ENCODE data around the gene TENM4.

TENM4 gene

GRCh38 chr11:79336797-79337517 lies 103.9 kb downstream of the TENM4 start:
- DNase-seq: no peak

GRCh38 chr11:79335681-79336080 lies 105.1 kb downstream of the TENM4 start:
- no peak for DNase-seq

- DNase-seq: no peak
Observed at GRCh38 chr11:79333355-79333754, 107.5 kb downstream of the TENM4 start.

GRCh38 chr11:79332017-79332416 lies 108.8 kb downstream of the TENM4 start:
- DNase-seq: no peak

GRCh38 chr11:79331203-79331901 lies 109.5 kb downstream of the TENM4 start:
- no peak for DNase-seq

DNA sequence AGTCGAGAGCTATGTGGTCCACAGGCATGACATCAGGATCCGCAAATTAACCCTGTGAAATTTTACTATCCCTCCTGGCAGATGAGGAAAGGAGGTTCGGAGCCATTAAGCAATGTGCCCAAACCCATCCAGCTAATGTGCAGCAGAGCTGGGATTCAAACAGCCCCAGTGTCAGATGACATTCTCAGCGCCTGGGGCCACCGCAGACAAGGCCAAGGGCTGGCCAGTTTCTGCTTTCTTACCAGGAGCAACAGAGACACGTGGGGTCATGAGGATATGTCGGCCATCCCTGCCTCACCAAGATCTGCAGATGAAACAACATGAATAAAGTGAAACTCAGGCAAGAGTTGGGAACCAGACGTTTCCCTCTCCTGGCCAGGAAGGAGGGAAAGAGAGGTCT lies 110.2 kb downstream of the TENM4 start:
- DNase-seq: no peak

- DNase-seq: no peak
Observed at GRCh38 chr11:79329561-79329960, 111.3 kb downstream of the TENM4 start.

DNA sequence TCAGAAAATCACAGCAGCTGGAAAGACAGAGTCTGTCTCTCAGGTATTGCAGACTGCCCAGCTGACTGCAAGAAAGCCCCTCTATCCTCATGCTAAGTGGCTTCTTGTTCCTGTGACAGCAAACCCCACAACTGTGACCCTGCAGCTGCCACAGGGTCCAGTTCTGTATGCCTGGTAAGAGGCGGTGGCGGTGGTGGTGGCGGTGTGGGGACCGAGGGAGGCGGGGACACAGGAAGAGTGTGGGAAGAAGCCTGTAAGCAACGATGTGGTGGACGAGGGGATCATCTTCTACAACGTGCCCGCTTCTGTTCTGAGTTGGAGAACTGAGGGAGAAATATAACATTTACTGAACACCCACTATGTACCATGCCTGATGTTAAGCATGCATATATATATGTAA lies 112.4 kb downstream of the TENM4 start:
- DNase-seq: no peak

DNA sequence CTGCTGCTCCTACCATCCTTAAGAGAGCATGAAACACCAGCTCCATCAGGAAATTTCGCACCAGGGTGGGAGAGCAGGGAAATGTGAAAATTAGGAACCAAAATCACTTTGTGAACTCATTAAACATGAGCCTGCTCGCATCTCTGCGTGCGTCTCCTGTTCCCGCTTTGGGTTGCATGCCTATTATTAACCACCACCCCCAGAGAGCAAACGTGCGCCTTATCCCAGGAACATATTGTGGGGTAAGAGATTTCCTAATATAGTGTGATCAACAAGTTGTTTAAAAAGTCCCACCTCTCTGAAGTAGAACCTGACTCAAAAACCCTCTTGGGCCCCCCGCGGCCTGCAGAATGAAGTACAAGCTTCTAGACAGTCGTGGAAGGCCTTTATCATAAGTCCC lies 115.0 kb downstream of the TENM4 start:
- DNase-seq: no peak

- no peak for DNase-seq
Observed at GRCh38 chr11:79321263-79321662, 119.6 kb downstream of the TENM4 start.

DNA sequence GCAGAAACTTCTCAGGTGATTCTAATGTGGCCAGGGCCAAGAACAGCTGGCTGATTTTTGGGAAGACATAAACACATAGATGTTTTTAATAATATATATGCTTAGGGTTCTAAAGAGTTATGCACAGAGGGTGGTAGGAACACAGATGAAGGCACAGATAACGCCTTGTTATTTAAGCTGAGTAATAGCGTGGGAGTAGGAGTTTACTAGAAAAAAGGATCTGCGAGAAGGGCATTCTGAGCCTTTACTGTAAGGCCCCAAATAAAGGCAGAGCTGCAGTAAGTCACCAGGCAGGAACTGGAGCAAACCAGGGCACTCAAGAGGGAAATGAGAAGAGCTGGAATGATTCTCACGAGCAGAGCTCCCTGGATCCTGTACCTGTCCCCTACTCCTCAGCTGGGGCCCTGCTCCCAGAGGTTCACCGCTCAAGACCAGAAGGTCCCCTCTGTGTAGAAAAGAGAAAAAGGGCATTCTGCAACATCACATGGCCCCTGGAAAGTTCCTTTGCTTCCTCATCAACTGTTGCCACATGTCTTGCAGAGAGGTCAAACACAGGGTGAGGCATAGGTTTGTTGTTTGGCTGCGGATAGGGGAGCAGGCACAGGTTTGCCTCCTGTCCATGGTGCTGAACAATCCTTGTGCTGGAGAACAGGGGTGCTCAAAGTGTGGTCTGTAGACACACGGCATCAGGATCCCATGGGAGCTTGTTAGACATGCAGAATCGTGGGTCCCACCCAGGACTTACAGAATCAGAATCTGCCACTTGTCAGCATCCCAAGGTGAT lies 125.7 kb downstream of the TENM4 start:
- no peak for DNase-seq

DNA sequence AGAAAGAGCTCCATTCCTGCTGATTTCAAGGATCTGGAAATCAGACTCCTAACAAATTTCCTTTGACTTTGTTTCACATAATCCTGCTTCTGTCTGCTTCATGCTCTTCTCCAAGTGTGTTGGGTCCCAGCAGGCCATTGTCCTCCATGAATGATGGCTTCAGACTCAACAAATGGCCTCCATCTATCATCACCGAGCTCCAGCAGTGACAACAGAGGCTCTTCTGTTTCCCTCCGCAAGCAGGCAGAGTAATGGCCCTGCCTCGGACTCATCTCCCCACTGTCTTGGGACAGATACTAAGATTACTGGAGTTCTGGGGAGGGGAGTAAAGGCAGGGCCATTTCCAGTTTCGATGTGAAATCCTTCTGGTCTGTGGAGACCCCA lies 127.3 kb downstream of the TENM4 start:
- DNase-seq: no peak

DNA sequence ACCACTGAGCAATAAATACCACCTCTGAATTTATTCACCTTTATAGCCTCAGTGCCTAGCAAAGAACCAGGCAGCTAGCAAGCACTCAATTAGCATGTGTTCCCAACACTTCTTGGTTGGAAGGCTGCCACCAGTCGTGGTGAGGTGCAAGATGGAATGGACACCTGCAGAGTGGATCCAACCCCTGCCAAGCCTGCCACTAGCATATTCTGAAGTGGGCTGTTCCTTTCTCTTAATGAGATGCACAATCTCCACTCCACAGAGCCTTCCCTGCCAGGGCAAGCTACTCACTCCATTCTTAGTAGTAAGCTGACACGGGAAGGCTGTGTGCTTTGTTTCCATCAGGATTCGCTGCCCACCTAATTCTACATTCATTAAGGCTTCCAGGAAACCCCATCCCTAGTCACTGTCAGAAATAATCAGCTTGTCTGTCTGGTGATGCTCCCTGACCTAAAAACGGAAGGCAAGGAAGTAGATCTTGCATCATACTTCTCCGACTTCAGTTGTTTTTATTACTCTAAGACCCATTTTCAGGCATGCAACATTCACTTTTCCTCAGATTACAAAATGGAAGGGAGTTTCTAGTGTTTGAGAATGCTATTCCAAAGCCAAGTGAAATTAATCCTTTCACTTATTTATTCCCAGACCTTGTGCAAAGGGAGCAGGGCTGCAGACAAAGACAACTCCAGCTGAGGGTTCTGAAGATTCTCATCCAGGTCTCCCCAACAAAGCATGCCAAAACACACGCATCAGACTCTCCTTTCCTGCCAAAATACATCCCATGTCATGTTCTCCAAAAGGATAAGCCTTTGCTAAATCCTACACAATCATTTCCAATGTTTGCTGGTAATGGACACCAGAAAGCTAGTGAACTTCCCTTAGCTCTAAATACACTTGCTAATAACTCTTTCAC lies 128.0 kb downstream of the TENM4 start:
- DNase-seq: no peak

DNA sequence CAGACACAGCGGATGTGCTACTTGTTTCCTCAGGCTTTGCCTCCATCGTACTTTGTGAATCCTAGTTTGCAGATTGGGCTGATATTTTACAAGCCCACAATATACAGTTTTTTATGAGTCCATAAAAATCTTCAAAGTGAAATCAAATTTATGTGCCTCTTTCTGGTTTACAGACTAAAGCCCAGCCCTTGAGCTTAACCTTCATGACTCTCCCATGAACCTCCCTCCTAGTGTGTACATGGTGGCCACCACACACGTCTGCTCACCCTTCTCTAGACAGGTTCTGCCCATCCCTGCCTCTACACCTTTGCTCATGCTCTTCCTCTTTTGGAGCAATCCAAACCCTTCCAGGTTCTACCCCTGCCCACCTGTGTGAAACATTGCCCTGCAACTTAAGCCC lies 129.4 kb downstream of the TENM4 start:
- DNase-seq: no peak

- DNase-seq: no peak
Observed at GRCh38 chr11:79309407-79309806, 131.4 kb downstream of the TENM4 start.

DNA sequence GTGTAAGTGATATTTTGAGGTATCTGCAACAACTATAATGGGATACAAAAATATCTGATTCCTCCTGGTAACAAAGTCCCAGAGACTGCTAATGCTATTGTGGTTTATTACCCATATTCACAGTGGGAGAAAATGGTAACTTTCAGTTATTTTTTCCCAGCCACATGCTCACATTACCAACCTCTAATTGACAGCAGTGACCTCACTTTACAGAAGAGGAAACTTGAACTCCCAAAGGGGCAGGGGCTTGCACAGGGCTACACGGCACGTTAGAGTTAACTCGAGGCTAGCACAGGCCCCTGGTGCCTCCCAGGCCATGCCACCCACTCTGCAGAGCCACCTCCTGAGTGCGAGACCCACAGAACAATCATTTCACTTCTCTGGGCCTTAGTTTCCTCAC lies 132.4 kb downstream of the TENM4 start:
- no peak for DNase-seq

DNA sequence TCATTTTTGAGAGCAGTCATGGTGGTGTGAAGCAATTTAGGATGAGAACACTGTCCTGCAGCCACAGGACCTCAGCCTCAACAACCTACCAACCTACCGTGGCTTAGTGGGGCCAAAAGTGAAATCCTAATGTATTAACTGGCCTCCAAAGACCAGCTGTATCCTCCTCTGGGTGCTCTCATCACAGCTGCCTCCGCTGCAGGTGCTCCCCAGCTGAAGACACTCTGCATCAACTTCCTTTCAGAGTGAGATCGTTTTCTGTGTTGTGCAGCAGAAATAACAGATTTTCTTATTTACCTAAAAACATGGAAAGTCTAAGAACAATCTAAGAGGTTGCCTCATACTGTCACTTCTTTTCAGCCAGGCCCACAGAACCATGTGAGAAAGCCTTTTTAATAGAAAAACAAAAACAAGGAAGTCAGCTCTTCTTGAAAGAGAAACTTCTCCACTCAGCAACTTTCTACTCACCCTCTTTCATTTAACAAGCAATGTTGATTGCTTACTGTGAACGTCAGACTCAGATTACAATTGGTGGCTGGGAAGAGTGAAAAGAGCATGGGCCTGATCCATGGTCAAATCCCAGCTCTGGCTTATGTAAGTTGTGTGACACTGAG lies 136.1 kb downstream of the TENM4 start:
- no peak for DNase-seq

DNA sequence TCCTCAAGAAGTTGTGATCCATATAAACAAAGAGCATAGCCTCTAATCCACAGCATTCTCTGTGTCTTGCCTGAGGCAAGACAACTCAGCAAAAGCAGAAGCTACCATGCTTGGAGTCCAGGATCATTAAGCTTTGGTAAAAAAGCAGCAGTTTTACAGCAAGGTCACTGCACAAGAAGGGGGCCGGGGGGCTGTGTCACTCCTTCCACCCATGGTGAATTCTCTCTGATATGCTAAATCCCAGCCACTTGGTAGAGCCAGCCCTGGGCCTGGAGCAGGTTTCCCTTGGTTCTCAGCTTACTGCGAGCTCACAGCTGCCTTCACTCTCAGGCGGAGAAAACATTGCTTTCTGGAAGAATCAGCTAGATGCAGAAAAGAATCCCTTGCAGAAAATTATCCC lies 144.7 kb downstream of the TENM4 start:
- no peak for DNase-seq

DNA sequence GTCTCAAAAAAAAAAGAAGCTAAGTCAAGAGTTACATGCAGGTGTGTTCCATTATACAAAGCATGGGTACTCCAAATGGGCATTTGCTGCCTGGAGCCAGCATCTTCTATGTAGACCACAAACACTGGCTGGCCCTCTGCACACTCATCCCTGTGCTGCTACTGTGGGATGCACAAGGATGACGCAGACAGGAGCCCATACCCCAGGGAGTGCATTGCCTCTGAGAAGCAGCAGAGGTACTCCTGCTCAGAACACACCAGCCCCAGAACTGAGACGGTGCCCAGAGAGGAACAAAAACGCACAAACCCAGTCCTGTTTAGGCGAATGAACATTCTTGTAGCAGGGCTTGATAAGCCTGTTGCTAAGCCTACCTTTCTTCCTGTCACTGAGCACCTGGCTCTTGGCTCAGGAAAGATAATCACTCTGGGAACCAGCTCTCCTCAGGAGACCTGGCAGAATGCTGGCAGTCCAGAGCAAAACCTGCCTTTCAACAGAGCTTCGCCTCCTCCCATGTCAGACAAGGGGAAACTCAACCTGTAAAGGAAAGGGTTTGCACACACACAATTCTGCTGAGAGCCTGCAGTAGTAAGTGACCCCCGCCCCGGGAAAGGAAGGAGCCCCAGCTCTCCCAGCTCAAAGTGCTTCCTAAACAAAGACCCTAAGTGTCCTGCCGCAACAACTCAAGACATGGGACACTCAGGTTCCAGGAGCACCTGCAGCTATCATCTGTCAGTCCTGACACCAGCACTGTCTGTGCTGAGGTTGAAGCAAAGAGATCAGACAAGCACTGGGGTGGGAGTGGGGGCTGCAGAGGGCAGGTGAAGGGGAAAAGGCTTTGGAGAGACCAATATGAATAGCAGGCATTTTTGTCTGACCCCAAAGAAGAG lies 145.7 kb downstream of the TENM4 start:
- DNase-seq: no peak

GRCh38 chr11:79291948-79292347 lies 148.9 kb downstream of the TENM4 start:
- no peak for DNase-seq

DNA sequence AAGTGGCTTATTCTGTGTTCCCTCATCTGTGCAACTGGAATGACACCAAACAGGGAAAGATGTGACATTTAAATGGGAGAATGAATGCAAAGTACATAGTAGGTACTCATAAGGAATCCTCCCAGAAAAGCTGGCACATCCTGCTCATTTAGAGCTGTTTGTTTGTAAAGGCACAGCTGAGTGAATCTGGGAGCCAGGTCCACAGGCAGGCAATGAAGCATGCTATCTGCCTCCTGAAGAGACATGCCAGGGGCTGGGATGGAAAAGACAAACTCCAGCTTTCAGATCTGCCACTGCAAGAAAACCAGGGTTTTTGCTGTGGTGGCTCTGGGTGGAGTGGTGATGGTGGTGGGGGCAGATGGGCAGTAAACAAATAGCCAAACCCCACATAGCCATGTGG lies 150.1 kb downstream of the TENM4 start:
- no peak for DNase-seq

Measured in activated CD4-positive, CD25-positive, alpha-beta regulatory T cell treated with anti-CD3 and anti-CD28 coated beads, Interleukin-2, amount 50 U/mL, for 72 hours (primary cell).